Activated CD8-positive, alpha-beta memory T cell treated with anti-CD3 and anti-CD28 coated beads, Interleukin-2, amount 50 U/mL, for 24 hours (primary cell): ENCODE measurements around the gene NSA2.
A peak's percentile ranks its signal among the peaks of the same experiment; 100 is the strongest.
"Not testable (repeated sequence)": the region's sequence is repeated elsewhere in the genome, so short reads cannot be mapped to it uniquely, and the experiment has no call there.

Experiments used
- DNase-seq: peaks from one replicate; pipeline ENCODE4 v3.0.0-alpha.2; 2020; ENCODE audit errors: extremely low read depth

The NSA2 gene

DNA sequence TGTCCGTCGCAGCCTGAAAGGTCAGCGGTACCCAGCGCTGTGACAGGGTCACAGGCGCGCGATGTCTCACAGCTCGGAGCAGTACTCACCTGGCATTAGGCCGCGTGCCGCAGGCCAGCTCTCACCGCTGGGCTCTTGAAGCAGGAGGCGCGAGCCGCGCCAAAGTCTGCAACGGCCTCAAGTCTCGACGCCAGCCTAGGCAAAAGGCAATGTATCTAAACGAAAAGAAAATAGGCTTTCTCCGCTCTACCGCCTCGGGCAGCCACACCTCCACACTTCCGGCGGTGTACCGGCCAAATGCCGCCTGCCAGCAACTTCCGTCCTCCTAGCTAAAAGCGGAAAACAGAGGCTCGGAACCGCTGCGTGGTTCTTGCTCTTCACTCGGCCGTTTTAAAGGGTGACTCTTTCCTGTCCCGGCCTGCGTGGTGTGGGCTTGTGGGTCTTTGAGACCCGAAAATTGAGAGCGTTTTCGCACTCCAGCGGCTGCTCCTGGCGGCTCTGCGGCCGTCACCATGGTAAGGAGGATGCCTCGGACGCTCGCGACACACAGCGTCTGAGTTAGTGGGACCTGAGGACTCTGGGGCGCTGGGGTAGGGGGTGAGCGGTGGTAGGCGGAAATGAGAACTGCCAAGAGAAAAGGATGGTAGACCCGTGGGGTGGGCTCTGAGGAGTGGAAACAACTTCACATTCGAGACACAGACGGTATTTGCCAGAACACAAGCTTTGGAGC lies at the start of gene NSA2, which contains the start of gene GFM2:
Gene NSA2 (plus strand): TSS at position 401 of the 730 bp plus-strand sequence. CDS start 112 bp downstream, at position 513.
Gene GFM2 (minus strand): TSS at position 269 of the 730 bp plus-strand sequence. CDS start 3,375 bp downstream, outside the sequence.
- DNase-seq: peak; percentile 88

DNA sequence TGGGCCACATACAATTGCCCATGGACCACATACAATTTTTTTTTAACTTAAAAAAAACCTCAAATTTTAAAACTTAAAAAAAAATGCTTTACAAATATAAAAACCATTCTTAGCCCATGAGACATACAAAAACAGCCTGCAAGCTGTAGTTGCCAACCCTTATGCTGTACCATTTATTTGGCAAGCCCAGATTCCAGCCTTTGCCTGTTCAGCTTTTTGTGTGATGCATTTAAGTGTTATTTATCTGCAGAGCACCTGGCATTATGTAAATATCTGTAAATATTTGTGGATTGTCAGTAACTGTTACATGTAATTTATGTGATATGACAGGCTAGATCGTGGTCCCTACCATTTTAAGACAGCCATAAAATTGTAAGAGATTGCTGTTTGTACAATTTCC lies 49.5 kb upstream of the NSA2 start:
- no peak for DNase-seq

DNA sequence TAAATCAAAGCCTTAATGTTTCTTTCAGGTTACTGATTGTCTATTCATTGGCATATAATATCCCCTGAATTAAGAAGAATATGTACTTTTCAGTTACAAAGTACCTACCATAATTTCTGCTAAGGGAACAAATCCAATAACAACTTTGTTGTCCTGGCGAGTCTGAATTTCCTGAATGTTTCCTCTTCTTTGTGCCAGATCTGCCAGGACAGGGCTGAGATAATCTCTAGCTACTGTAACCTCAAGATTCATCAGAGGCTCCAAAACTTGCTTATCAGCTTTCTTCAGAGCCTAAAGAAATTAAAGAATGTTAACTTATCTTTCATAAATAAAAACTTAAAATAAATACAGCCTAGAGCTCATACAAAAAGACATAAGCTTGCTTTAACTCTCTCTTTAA lies 44.8 kb upstream of the NSA2 start:
- DNase-seq: no peak

DNA sequence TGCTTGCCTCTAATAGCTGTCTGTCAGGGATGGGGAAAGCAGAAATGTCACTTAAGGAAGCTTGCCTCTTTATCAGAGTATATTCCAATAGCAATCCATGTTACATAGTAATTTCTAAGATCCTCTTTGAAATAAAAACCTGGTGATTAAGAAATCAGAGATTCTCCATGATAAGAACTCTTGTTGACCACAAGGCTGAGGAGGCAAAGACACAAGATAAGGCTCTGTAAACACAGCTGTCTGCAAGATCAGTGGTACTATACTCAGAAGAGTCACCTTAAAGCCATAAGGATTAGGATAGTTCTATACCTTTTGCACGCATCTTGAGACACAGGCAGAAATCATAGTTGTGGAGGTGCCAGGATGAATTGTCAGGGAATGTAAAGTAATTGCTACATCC lies 41.7 kb upstream of the NSA2 start:
- no peak for DNase-seq

DNA sequence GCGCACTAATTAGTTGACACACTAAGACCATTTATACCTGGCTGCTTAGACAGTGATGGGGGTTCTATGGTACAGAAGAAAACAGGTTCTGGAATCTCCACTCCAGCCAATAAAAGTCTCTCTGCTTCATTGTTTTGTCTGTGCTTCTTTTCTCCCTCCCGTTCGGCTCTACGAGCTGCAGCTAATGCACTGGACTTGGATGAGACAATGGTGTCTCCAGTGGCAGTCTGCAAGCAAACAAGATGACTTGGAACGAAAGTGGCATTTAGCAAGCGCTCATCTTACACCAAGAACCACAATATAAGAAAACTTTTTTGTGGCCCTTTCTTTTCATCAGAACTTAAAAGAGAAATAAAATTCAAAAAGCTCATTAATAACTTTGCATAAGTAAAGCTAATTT lies 30.3 kb upstream of the NSA2 start:
- no peak for DNase-seq

DNA sequence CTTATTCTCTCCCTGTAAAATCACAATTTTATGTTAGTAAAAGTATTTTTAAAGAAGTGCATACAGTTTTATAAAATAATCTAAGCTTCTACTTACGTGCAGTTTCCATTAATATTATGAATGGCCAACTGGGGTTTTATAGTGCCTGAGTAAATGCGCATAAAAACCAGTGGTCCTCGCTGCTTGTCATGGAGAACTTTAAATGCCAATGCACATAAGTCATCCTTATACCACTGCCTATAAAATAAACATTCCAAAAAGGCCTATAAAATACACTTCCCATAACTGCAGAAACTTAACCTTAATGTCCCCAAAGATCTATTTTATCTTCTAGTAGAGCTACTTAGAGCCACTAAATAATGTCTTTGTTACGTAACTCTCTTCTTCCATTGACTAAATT lies 28.6 kb upstream of the NSA2 start:
- DNase-seq: no peak

DNA sequence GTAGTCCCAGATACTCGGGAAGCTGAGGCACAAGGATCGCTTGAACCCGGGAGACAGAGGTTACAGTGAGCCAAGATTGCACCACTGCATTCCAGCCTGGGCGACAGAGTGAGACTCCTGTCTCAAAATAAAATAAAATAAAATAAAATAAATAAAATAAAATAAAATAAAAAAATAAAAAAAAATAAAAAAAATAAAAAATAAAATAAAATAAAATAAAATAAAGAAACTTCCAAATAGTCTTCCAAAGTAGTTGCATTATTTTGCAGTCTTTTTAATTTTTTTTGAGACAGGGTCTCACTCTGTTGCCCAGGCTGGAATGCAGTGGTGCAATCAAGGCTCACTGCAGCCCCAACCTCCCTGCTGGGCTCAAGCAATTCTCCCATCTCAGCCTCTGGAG lies 18.3 kb upstream of the NSA2 start:
- DNase-seq: not testable (repeated sequence)

DNA sequence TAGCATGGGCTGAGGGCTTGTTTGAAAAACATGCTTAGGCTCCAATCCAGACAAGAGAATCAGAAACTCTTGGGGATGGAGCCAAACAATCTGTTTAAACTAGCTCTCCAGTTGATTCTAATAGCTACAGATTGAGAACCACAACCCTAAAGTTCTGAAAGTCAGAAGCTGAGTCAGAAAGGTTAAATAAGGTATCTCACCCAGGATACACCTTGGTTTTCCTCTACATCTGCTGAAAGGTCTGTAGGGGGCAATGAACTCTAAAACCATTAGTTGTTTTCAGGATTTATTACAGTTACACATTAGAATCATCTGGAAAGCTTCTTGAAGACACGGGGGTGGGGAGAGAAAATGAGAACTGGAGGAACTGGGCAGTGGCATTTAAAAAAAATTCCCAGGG lies 5.8 kb upstream of the NSA2 start:
- DNase-seq: no peak

DNA sequence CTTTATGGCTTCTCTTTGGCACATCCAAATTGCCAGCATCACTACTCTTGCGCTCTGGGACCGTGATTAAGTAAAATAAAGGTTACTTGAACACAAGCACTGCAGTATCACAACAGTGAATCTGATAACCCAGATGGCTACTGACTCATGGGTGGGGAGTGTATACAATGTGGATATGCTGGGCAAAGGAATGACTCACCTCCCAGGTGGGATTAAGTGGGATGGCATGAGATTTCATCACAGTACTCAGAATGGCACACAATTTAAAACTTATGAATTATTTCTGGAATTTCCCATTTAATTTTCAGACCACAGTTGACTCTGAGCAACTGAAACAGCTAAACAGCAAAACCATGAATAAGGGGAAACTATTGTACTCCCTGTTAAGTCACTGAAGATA lies 4.5 kb upstream of the NSA2 start:
- peak; percentile 9 for DNase-seq

DNA sequence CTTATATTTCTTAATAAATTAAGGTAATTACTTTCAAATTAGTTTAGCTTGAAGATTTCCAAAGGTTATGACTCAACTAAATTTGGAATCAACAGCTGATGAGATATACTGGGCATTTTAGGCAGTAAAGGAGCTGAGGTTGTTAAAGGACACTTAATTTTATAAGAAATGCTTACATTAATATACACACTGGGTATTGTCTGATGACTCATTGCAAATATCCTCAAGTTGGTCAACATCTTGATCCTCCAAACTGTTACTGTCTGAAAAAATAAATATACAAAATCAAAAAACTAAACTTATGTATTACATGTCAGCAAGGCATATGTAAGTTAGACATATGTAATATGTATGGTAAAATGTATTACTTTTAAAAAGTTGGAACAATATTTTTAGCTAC lies 3.5 kb upstream of the NSA2 start:
- no peak for DNase-seq

DNA sequence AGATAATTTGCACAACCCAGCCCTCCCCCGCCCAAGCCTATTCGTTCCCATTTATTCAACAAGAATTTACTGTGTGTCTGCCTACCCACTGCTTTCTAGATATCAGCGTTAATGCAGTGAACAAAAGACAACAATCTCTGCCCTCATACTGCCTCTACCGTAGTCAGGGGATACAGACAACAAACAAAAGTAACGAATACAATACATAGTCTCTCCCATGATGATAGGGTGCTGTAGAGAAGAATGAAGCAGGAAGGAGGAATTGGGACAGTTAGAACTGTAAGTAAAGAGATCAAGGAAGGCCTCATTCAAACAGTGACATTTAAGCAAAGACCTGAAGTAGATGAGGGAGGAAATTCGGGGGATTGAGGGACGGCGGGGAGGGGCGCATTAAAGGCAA lies 1.8 kb upstream of the NSA2 start:
- no peak for DNase-seq

DNA sequence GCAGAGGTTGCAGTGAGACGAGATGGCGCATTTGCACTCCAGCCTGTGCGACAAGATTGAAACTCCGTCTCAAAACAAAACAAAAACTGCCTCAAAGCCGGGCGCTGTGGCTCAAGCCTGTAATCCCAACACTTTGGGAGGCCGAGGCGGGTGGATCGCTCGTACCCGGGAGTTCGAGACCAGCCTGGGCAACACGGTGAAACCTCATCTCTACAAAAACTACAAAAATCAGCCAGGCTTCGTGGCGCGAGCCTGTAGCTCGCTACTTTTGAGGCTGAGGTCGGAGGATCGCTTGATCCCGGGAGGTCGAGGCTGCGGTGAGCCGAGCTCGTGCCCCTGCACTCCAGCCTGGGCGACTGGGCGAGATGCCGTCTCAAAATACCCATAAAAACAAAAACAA lies 1.1 kb upstream of the NSA2 start:
- no peak for DNase-seq

DNA sequence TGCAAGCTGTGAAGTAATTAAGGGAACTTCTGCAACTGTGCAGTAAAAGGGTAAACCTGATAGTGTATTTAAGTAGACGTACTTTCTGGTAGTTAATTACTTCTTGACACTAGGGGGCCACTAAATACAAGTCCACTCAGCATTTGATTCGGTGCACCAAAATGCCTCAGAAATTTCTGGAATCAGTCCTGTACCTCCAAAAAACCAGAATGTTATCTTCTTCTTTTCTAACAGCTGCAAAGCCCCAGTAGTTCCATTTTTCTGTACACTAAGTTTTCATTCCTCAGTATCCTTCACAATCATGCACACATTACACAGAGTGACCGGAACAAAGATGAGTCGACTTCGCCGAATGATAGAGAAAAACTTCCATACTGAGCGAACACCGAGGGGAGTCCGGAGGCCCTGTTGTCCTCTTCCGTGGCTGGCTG lies 616 bp upstream of the NSA2 start:
- no peak for DNase-seq

DNA sequence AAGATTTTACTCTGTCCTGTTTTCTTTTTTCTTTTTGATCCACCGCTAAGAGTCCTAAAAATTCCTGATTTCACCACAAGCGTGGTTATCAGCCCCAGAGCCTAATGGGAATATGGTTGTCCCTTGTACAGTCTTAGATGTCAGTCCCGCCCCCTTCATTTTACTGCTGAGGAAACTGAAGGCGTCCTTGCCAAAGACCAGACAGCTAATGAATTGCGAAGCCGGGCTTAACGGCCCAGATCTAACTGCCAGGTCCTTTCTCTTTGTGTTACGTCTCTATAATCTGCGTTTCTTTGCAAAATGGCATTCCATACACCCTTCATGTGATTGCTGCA lies 497 bp downstream of the NSA2 start:
- no peak for DNase-seq

DNA sequence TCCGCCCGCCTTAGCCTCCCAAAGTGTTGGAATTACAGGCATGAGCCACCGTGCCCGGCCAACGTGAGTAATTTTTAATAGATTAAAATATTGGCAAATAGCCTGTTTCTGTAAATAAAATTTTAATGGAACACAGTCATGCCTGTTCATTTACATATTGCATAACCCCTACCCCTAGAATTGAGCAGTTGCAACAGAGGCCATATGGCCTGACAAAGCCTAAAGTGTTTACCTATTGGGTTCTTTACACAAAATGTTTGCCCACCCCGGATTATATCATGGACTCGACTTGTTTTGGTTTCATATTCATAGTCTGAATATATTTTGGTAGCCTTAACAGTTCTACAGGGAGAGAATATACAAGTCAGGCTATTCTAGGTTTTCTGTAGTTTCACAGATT lies 5.3 kb downstream of the NSA2 start:
- DNase-seq: no peak

DNA sequence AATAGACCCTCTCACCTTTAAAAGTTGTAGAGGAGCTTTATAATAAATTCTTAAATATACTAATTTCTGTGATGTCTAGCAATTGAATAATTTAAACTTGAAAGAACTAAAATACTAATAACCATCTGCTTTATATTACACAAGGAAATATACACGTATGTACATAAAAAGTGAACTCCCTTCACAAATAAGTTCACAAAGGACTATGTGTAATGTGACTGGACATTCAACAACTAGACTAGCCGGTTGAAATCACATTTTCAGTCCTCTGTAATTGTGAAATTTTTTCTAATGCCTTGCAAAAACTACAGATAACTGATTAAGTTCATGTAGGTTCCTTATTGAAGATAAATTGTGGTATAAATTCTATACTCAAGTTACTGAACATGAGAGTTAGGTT lies 11.6 kb downstream of the NSA2 start:
- DNase-seq: no peak

DNA sequence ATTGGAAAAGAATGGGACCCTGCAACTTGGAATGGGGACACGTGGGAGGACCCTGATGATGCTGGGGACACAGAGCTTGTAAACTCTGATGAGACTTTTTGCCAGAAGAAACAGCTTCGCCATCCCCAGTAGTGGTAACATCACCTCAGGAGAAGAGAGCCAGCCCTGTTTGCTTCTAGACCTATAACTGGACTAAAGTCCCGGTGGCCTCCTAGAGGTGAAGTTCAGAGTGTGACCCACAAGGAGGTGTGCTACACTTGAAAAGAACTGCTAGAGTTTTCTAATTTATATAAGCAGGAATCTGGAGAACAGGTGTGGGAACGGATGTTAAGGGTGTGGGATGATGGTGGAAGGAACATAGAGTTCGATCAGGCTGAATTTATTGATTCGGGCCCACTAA lies 19.8 kb downstream of the NSA2 start:
- no peak for DNase-seq

DNA sequence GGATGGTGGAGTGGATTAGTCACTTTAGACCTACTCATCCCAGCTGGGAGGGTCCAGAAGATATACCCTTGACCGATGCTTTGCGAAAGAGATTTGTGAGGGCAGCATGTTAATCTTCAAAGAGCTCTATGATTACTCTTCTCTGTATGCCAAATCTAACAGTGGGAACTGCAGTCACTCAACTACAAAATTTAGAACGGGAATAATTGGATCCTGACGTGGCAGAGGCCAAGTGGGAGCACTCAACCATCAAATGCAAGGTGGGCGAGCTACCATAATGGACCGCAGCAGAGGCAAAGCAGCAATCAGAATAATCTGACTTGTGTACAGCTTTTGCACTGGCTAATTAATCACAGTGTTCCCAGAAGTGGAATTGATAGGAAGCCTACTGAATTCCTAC lies 20.4 kb downstream of the NSA2 start:
- DNase-seq: no peak

DNA sequence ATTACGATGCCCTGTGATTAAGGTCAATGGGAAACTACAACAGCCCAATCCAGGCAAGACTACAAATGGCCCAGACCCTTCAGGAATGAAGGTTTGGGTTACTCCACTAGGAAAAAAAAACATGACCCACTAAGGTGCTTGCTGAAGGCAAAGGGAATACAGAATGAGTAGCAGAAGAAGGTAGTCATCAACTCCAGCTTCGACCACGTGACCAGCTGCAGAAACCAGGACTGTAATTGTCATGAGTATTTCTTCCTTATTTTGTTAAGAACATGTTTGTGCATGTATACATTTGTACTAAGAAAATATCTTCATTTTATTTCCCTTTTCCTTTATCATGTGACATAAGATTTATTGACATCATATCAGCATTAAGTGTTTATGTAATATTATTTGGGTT lies 24.6 kb downstream of the NSA2 start:
- not testable (repeated sequence) for DNase-seq

DNA sequence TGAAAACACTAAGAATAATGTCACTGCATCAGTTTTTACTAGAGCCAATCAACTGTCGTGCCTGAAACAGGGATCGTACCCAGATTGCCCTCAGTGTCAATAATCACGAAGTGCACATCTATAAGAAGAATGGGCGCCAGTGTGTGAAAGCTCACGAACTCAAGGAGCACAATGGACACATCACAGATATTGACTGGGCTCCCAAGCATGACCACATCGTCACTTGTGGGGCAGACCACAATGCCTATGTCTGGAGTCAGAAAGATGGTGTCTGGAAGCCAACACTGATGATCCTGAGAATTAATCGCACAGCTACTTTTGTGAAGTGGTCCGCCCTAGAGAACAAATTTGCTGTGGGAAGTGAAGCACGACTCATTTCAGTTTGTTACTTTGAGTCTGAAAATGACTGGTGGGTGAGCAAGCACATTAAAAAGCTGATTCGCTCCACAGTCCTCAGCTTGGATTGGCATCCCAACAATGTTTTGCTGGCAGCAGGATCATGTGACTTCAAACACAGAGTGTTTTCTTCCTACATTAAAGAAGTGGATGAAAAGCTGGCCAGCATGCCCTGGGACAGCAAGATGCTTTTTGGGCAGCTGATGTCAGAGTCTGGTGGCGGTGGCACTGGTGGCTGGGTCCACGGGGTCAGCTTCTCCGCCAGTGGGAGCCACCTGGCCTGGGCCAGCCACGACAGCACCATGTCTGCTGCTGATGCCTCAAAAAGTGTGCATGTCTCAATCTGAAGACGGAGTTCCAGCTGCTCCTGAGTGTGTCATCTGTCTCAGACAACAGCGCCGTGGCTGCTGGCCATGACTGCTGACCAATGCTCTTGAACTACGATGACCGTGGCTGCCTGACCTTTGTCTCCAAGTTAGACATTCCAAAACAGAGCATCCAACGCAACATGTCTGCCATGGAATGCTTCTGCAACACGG lies 32.2 kb downstream of the NSA2 start:
- no peak for DNase-seq

DNA sequence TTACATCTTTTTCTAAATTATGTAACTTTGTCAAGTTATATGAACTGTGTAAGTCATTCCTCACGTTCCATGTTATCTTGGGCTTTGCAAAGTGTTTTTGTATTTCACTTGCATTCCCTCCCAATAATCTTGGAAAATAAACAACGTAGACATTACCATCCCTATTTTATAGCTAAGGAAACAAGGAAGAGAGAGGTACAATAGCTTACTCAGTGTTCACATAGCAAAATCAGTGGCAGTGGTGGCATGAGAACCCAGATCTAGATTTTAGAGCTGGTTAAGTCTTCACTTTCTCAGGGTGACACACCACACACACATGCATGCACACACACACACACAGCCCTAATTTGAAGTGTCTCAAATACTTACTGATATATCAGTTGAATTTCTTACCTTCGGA lies 34.1 kb downstream of the NSA2 start:
- no peak for DNase-seq

DNA sequence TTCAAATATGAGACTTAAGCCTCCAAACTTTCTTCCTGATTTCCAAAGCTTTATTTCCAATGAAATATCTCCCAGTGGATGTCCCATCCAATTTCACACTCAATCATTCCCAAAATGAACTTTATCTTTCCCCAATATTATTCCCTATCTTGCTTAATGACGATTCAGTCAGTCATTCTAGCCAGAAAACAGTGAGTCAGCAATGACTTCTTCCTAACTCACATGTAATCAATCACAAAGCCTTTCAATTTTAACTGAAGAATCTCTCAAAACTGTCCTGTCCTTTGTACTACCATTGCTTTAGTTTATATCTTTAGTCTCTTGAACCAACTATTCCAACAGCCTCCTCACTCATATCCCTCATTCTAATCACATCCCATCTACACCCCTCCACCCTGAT lies 34.9 kb downstream of the NSA2 start:
- DNase-seq: no peak

DNA sequence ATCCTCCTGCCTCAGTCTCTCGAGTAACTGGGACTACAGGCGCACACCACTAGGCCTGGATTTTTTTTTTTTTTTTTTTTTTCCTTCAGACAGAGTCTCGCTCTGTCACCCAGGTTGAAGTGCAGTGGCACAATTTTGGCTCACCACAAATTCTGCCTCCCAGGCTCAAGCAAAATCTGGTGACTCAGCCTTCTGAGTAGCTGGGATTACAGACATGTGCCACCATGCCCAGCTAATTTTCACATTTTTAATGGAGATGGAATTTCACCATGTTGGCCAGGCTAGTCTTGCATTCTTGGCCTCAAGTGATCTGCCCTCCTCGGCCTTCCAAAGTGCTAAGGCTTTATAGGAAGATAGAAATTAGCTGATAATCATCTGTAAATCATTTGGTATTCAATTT lies 43.9 kb downstream of the NSA2 start:
- no peak for DNase-seq
